GM18526 (cell line): Measurements from ENCODE around the gene MTRF1.

ENCODE experiments used
- POLR2A ChIP-seq: IDR thresholded peaks from 3 replicates; pipeline ENCODE4 v1.6.1; 2011; ENCODE audit not compliant: insufficient read length; ENCODE audit errors: extremely low read depth

The MTRF1 gene, protein sequence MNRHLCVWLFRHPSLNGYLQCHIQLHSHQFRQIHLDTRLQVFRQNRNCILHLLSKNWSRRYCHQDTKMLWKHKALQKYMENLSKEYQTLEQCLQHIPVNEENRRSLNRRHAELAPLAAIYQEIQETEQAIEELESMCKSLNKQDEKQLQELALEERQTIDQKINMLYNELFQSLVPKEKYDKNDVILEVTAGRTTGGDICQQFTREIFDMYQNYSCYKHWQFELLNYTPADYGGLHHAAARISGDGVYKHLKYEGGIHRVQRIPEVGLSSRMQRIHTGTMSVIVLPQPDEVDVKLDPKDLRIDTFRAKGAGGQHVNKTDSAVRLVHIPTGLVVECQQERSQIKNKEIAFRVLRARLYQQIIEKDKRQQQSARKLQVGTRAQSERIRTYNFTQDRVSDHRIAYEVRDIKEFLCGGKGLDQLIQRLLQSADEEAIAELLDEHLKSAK

DNA sequence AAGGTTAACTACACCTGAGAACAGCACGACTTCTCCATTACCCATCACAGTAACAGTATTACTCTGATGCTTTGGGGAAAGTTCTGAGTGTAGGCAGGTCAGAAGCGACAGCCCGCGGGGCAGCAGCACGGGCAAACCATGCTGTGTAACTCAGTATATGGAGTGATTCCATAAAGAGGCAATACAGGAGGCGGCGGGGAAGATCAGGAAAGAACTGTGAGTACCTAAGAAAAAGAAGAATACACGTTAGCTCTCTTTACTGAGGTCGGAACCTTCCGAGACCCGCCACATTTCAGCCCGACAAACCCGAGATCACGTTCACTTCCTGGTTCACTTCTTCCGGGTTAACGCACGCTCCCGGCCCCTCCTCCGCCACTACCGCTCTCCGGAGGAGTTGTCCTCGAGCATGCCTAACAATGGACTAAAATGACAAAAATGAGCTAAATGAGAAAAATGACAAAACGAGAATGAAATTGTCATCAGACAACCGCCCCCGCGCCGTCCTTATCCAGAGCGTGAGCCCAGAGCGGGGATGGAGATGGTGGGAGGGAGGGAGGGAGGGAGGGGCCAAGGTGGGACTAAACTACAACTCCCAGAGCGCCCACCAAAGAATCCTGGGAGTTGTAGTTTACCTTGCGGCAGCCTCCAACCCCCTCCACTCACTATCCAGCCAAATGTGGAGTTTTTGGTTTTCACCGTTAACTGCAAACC, at the start of gene MTRF1:
TSS of gene MTRF1 (minus strand) at position 316 of the 711 bp plus-strand sequence. CDS start 2,669 bp downstream, outside the sequence.
- peak; percentile 55 for TF ChIP-seq POLR2A

DNA sequence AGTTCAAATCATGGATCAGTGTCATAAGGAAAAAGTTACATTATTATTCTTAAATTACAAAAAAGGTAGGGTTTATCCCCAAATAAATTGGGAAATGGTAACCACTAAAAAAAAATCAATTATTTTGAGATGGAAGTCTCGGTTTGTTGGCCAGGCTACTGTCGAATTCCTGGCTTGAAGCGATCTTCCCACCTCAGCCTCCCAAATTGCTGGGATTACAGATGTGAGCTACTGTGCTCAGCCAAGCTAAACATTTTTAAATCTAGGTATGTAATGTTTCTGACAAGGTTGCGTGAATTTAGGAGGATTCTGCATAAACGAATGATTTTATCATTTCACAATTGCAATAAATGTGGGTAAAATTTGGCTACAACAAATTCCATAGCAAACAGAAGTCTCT, 49.7 kb upstream of the MTRF1 start:
- TF ChIP-seq POLR2A: no peak

- TF ChIP-seq POLR2A: no peak
Measured at GRCh38 chr13:41312176-41312500, 48.8 kb upstream of the MTRF1 start.

- no peak for TF ChIP-seq POLR2A
Measured at GRCh38 chr13:41311406-41312175, 48.2 kb upstream of the MTRF1 start.

DNA sequence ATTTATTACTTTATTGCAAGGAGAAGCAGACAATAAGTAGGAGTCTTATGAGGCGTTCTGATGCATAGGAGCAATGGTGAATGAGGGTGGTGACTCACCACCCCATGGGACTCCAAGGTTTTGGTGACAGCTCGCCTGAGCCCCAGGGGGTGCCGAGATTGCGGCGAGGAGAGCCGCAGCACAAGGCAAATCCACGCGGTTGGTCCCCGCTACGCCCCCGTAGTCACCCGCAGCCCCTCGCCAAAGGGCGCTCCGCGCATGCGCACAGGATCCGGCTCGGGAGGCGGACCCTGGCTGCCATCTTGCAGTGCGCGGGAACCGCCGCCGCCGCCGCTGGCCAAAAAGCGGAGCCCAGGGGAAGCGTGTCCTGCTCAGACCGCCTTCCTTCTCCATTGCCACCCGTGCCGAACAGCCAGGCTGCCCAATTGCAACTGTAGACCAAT, 47.6 kb upstream of the MTRF1 start, which contains the start of gene NAA16:
TSS of gene NAA16 (plus strand) at position 305 of the 443 bp plus-strand sequence. CDS start 262 bp downstream, outside the sequence.
- TF ChIP-seq POLR2A: peak; percentile 85

DNA sequence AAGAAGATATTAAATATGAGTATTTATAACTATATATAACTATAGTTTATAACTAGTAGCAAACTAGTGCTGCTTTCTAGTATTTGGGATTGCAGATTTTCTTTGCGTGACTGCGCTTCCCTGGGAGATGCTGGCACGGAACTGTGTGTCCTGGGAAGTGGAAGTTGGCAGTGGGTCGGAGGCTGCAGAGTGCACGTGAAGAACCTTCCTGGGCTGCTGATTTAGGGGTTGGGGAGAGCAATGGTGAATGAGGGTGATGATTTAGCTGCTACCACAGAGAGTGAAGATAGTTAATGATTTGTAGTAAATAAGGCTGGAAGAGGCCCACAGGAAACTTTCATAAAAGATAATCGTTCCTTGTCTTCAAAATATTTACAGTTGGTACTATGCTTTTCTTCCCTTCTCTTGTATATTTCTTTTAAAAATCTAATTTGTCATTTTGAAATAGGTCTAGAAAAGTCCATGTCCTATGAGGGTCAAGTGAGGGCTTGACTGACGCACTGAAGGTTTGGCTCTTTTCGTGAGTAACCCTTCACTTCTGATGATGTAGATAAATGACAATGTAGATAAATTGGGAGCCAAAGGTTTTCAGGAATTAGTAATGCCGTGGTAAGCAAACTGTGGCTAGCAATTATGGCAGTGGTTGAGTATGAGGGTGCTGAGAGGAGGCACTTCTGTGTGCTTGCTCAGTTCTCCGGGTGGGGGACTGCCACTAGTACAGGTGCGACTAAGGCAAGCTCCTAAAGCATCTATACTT, 44.7 kb upstream of the MTRF1 start:
- TF ChIP-seq POLR2A: no peak

DNA sequence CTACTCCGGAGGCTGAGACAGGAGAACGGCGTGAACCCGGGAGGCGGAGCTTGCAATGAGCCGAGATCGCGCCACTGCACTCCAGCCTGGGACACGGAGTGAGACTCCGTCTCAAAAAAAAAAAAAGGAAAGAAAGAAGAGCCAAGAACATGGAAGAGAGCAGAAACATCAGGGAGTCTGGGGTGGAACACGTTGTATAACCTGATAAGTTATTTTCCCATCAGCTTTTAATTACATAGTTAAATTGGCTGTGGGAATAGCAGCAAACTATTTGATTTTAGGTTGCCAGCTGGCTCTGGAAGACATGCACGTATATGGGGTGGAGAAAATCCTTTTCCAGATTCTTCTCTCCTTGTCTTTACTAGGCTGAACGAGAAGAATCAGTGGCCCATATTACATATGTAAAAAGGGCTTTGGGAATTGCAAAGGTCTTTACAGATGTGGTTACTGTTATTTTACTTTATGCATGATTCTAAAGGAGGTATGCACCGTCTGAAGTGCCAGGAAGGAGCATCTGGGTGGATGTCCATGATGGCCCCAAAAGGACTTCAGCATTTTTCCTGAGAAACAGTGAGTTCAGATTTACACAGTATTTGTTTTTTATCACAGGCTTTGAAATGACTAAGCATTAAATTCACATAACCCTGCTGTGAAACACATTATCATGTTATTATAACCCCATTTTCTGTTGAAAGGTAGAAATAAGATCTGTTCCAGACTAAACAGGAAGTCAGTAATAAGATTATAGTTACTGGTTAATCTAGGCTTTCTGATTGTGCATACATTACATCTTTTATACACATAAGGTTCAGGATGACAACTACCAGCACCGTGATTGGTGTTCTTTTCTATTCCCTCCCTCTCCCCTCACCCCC, 43.1 kb upstream of the MTRF1 start:
- no peak for TF ChIP-seq POLR2A

- TF ChIP-seq POLR2A: no peak
Measured at GRCh38 chr13:41304551-41304950, 41.2 kb upstream of the MTRF1 start.

DNA sequence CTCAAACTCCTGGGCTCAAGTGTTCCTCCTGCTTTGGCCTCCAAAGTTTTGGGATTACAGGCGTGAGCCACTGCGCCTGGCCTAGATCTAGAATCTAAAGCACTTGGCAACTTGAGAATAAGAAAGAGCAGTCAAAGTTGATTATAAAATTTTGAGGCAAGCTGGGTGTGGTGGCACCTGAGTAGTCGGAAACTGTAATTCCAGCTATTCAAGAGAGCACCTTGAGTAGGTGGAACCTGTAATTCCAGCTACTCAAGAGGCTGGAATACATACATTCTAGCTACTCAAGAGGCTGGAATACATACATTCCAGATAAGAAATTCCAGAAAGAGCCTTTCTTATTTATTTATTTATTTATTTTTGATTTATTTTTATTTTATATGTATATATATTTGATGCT, 39.4 kb upstream of the MTRF1 start:
- TF ChIP-seq POLR2A: no peak

DNA sequence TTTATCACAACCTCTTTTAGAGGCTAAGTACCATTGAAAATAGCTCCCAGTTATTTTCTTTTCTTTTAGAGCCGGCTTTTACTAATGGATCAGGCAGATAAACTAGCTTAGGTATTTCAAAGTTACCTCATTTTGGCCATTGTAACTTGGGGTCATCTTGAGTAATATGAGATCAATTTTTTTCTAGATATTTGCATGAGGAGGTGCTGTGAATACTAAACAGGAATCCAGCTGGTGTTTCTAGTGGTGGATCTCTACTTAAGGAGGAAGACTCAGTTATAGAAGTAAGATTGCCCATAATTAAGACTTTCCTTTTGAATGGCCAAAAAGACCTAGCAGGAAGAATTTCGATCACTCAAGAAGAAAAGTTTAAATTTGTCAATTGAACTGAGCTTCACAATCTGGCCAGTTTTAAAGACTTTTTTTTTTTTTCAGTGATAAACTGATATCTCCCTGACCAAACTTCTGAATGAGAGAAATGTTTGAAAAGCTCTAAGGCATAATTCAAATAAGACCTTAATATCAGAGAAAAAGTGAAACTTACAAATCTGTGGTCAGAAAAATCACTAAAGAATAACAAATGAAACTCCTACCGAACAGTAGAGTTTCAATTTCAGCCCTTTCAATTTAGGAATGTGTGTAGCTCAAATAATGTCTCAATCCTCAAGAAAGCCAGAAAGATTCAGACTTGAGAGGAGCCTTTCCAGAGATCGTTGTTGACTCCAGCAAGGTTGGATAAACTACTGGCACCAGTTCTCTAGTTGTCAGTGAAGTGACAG, 36.1 kb upstream of the MTRF1 start:
- no peak for TF ChIP-seq POLR2A

DNA sequence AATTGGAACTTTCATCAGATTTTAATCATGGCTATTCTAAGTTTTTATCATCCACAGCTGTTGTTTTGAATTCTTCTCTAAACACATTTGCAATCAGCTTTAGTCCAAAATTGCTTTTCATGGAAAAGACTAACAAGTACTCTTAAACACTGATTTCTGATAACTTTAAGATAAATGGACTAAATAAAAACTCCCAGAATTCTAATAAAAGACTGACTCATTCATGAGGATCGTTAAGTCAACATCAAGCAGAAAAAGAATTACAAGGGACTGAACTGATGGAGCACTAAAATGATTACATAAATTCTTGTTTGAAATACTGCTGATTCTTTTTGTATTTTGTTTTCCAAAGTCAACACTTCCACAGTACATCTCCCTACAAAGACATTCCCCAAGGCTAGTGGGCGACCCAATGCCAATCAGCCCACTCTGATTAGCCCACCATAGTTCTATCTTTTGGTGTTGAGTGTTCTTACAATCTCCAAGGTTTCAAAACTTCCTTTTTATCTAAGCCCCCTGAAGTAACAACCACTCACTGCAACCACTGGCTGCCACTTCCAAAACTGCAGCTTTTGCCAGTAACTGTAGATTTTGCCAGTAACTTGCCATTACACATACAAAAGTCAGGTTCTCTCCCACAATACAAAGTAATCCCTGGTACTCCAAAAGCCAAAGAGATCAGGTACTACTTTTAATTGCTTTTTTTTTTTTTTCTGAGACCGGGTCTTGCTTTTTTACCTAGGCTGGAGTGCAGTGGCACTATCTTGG, 33.7 kb upstream of the MTRF1 start:
- no peak for TF ChIP-seq POLR2A

DNA sequence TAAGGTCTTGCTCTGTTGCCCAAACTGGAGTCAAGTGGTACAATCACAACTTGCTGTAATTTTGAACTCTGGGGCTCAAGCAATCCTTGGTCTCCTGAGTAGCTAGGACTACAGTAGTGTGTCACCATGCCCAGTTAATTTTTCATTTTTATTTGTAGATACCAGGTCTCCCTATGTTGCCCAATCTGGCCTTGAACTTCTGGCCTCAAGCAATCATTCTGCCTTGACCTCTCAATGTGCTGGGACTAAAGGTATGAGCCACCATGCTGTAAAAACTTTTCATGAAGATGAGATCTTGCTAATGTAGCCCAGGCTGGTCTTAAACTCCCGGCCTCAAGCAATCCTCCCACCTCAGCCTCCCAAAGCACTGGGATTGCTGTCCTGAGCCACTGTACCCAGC, 32.6 kb upstream of the MTRF1 start:
- TF ChIP-seq POLR2A: no peak
